Stimulated activated CD4-positive, alpha-beta T cell treated with anti-CD3 and anti-CD28 coated beads, Interleukin-2, amount 100 ng/mL, for 4 hours (primary cell): ENCODE measurements around the gene SNF8.

Experiments
- DNase-seq: peaks from one replicate; pipeline ENCODE4 v3.0.0-alpha.2; 2020; ENCODE audit warnings: low read depth

The SNF8 gene

GRCh38 chr17:48929812-48930165, 14.9 kb downstream of the SNF8 start:
- DNase-seq: no peak

GRCh38 chr17:48928876-48929811, 15.5 kb downstream of the SNF8 start:
- DNase-seq: no peak

GRCh38 chr17:48927978-48928745, 16.5 kb downstream of the SNF8 start:
- no peak for DNase-seq

- no peak for DNase-seq
These were observed 18.7 kb downstream of the SNF8 start for GRCh38 chr17:48925991-48926342.

GRCh38 chr17:48925251-48925990, 19.2 kb downstream of the SNF8 start:
- no peak for DNase-seq

- DNase-seq: peak; percentile 35
These were observed 29.0 kb downstream of the SNF8 start for GRCh38 chr17:48915459-48916282.

GRCh38 chr17:48912476-48912875, 32.2 kb downstream of the SNF8 start:
- DNase-seq: no peak

- DNase-seq: no peak
These were observed 34.3 kb downstream of the SNF8 start for GRCh38 chr17:48910370-48910769.

- no peak for DNase-seq
These were observed 34.9 kb downstream of the SNF8 start for GRCh38 chr17:48909783-48910182.

GRCh38 chr17:48908853-48909394, 35.7 kb downstream of the SNF8 start:
- peak; percentile 91 for DNase-seq

GRCh38 chr17:48908047-48908843, 36.4 kb downstream of the SNF8 start, which contains the start of gene UBE2Z:
UBE2Z (plus strand) TSS chr17:48908407; CDS start chr17:48908504, 97 bp downstream.
- DNase-seq: peak; percentile 86

- DNase-seq: no peak
These were observed 37.0 kb downstream of the SNF8 start for GRCh38 chr17:48907713-48908046.

GRCh38 chr17:48905987-48906515, 38.6 kb downstream of the SNF8 start:
- no peak for DNase-seq

GRCh38 chr17:48904428-48904827, 40.2 kb downstream of the SNF8 start:
- DNase-seq: no peak

- no peak for DNase-seq
These were observed 41.2 kb downstream of the SNF8 start for GRCh38 chr17:48903401-48903800.

GRCh38 chr17:48901241-48901640, 43.4 kb downstream of the SNF8 start:
- DNase-seq: no peak

- DNase-seq: no peak
These were observed 49.8 kb downstream of the SNF8 start for GRCh38 chr17:48894886-48895285.

- DNase-seq: no peak
These were observed 50.8 kb downstream of the SNF8 start for GRCh38 chr17:48893646-48894508.

- no peak for DNase-seq
These were observed 51.5 kb downstream of the SNF8 start for GRCh38 chr17:48892940-48893645.
